GM23338 (cell line): Measurements from ENCODE around the gene UCP3. TPM values are rescaled to one million over a fixed set of nuclear protein-coding genes. Genes with fewer than 3 reads are reported as not detected.

ENCODE experiments used
- ATAC-seq: fragments of 200-7000 bp; cut with Tn5 transposase; 3 replicates; pipeline ENCODE4 v1.9.1; 2020
- DNase-seq: peaks from one replicate; pipeline ENCODE4 v3.0.0-alpha.2; 2015; ENCODE audit warnings: low spot score
- H2AFZ ChIP-seq: fragments of 200-600 bp; sonication (generic); 2 replicates; pipeline ENCODE4 v1.8.0; 2016; ENCODE audit warnings: antibody characterized with exemption, mild to moderate bottlenecking, moderate library complexity
- H3F3A ChIP-seq: fragments of 200-600 bp; sonication (generic); replicated peaks from 2 replicates; pipeline ENCODE4 v1.8.0; 2017; ENCODE audit warnings: antibody characterized with exemption, mixed run types, low read depth
- H3K27ac ChIP-seq: fragments of 200-600 bp; sonication (generic); 2 replicates; pipeline ENCODE4 v1.6.1; 2016; ENCODE audit warnings: low read depth
- H3K27me3 ChIP-seq: fragments of 200-600 bp; sonication (generic); 2 replicates; pipeline ENCODE4 v1.8.0; 2016; ENCODE audit warnings: mild to moderate bottlenecking, mixed run types, moderate library complexity; ENCODE audit not compliant: insufficient read depth
- H3K36me3 ChIP-seq: fragments of 200-600 bp; sonication (generic); 2 replicates; pipeline ENCODE4 v1.8.0; 2016; ENCODE audit warnings: mild to moderate bottlenecking; ENCODE audit not compliant: insufficient read depth
- H3K4me1 ChIP-seq: fragments of 200-600 bp; sonication (generic); 2 replicates; pipeline ENCODE4 v1.8.0; 2016; ENCODE audit warnings: mild to moderate bottlenecking, moderate library complexity; ENCODE audit not compliant: insufficient read depth
- H3K4me2 ChIP-seq: fragments of 200-600 bp; sonication (generic); 2 replicates; pipeline ENCODE4 v1.7.1; 2017; ENCODE audit warnings: mixed run types
- H3K4me3 ChIP-seq: fragments of 200-600 bp; sonication (generic); 2 replicates; pipeline ENCODE4 v1.6.1; 2016; ENCODE audit warnings: mixed run types
- H3K79me2 ChIP-seq: fragments of 200-600 bp; sonication (generic); replicated peaks from 2 replicates; pipeline ENCODE4 v1.8.0; 2017; ENCODE audit warnings: mild to moderate bottlenecking; ENCODE audit not compliant: insufficient read depth
- H3K9me2 ChIP-seq: fragments of 200-600 bp; sonication (generic); 2 replicates; pipeline ENCODE4 v1.8.0; 2017; ENCODE audit not compliant: insufficient read depth
- H4K20me1 ChIP-seq: fragments of 200-600 bp; sonication (generic); replicated peaks from 2 replicates; pipeline ENCODE4 v1.8.0; 2017; ENCODE audit warnings: mild to moderate bottlenecking; ENCODE audit not compliant: insufficient read depth
- H3K27ac Mint-ChIP-seq: 2 replicates; pipeline ENCODE4 v1.8.0; 2020; ENCODE audit warnings: inconsistent platforms, mild to moderate bottlenecking, moderate library complexity, mixed read lengths
- H3K27me3 Mint-ChIP-seq: 3 replicates; pipeline ENCODE4 v1.8.0; 2022; ENCODE audit warnings: low read depth, mild to moderate bottlenecking, moderate library complexity, mixed read lengths, inconsistent platforms; ENCODE audit not compliant: insufficient read depth, poor library complexity
- H3K36me3 Mint-ChIP-seq: 3 replicates; pipeline ENCODE4 v1.8.0; 2021; ENCODE audit warnings: low read depth, mild to moderate bottlenecking, inconsistent platforms, moderate library complexity, mixed read lengths
- H3K4me1 Mint-ChIP-seq: 3 replicates; pipeline ENCODE4 v1.8.0; 2020; ENCODE audit warnings: mild to moderate bottlenecking, inconsistent platforms, mixed read lengths
- H3K4me3 Mint-ChIP-seq: 3 replicates; pipeline ENCODE4 v1.8.0; 2021; ENCODE audit warnings: moderate library complexity, mild to moderate bottlenecking, inconsistent platforms, mixed read lengths
- H3K9me3 Mint-ChIP-seq: 3 replicates; pipeline ENCODE4 v1.8.0; 2020; ENCODE audit warnings: moderate library complexity, mild to moderate bottlenecking, inconsistent platforms, mixed read lengths
- CREB1 ChIP-seq: fragments of 250-450 bp; sonication (Bioruptor Pico); IDR thresholded peaks from 2 replicates; pipeline ENCODE4 v1.5.0; 2020; ENCODE audit warnings: low read depth, mild to moderate bottlenecking, moderate library complexity
- EZH2 ChIP-seq: fragments of 200-600 bp; sonication (generic); IDR thresholded peaks from one replicate; pipeline ENCODE4 v1.8.0; 2017; ENCODE audit warnings: antibody characterized with exemption, mild to moderate bottlenecking, low read depth; ENCODE audit not compliant: unreplicated experiment
- EZH2phosphoT487 ChIP-seq: fragments of 200-600 bp; sonication (generic); IDR thresholded peaks from one replicate; pipeline ENCODE4 v1.8.1; 2018; ENCODE audit warnings: antibody characterized with exemption; ENCODE audit not compliant: unreplicated experiment
- POLR2AphosphoS5 ChIP-seq: IDR thresholded peaks from 2 replicates; pipeline ENCODE4 v1.6.1; 2016; ENCODE audit warnings: antibody characterized with exemption, low read depth
- REST ChIP-seq: IDR thresholded peaks from one replicate; pipeline ENCODE4 v1.6.1; 2018; ENCODE audit warnings: antibody characterized with exemption; ENCODE audit not compliant: unreplicated experiment
- polyA plus RNA-seq: library from polyadenylated mRNA; unstranded; fragments of >200 nt; fragmentation: Nextera tagmentation; extraction: Ambion mirVana; gene quantifications from 2 replicates; pipeline ENCODE4 v1.2.1, GENCODE V29; 2016
- total RNA-seq: library from RNA; depleted of rRNA; stranded (reverse); fragments of >200 nt; shearing (Covaris generic); gene quantifications from 2 replicates; pipeline ENCODE4 v1.2.3, GENCODE V29; 2014
- TF ChIP-seq, protein P1 (sequence below): fragments of 250-450 bp; sonication (Bioruptor Pico); IDR thresholded peaks from 2 replicates; pipeline ENCODE4 v1.5.0; 2020; ENCODE audit warnings: mild to moderate bottlenecking, moderate library complexity
- TF ChIP-seq, protein P2 (sequence below): IDR thresholded peaks from 2 replicates; pipeline ENCODE4 v1.6.1; 2016; ENCODE audit warnings: antibody characterized with exemption

UCP3 gene
- total and polyA plus RNA-seq, 2 experiments from 2014 or later: 0.21 to 0.40 TPM

GRCh38 chr11:74044538-74044937, 35.7 kb upstream of the UCP3 start:
- ATAC-seq (no peak), DNase-seq (no peak)
- no peaks in the 10 kb centered on the region for H3K27me3 Mint-ChIP-seq
- Histone ChIP-seq H3K27me3 (no peaks in the 10 kb centered on the region), H3K9me2 (no peaks in the 10 kb centered on the region), H3K27ac (no peak overlapping the region), H3K4me2 (0 out of 2 replicates have a peak overlapping the region, but pooled peaks have one; percentile 0), H3K4me1 (0 out of 2 replicates have a peak, but pooled peaks cover 4% of the 10 kb centered on the region), H3K36me3 (peaks cover 4% of the 10 kb centered on the region; the same call in 1 of the 2 replicates), H3K79me2 (no peaks in the 10 kb centered on the region), H3F3A (no peaks in the 10 kb centered on the region), H4K20me1 (no peaks in the 10 kb centered on the region), H2AFZ (no peak overlapping the region), H3K4me3 (no peak overlapping the region)
- H3K4me3 Mint-ChIP-seq: no peak overlapping the region
- no peaks in the 10 kb centered on the region for H3K9me3 Mint-ChIP-seq
- H3K4me1 Mint-ChIP-seq: peaks cover 5% of the 10 kb centered on the region; the same call in 2 of the 3 replicates
- peak overlapping the region; percentile 15; the same call in 1 of the 2 replicates for H3K27ac Mint-ChIP-seq
- H3K36me3 Mint-ChIP-seq: peaks cover 7% of the 10 kb centered on the region; the same call in 1 of the 3 replicates
- TF ChIP-seq, protein P1, sequence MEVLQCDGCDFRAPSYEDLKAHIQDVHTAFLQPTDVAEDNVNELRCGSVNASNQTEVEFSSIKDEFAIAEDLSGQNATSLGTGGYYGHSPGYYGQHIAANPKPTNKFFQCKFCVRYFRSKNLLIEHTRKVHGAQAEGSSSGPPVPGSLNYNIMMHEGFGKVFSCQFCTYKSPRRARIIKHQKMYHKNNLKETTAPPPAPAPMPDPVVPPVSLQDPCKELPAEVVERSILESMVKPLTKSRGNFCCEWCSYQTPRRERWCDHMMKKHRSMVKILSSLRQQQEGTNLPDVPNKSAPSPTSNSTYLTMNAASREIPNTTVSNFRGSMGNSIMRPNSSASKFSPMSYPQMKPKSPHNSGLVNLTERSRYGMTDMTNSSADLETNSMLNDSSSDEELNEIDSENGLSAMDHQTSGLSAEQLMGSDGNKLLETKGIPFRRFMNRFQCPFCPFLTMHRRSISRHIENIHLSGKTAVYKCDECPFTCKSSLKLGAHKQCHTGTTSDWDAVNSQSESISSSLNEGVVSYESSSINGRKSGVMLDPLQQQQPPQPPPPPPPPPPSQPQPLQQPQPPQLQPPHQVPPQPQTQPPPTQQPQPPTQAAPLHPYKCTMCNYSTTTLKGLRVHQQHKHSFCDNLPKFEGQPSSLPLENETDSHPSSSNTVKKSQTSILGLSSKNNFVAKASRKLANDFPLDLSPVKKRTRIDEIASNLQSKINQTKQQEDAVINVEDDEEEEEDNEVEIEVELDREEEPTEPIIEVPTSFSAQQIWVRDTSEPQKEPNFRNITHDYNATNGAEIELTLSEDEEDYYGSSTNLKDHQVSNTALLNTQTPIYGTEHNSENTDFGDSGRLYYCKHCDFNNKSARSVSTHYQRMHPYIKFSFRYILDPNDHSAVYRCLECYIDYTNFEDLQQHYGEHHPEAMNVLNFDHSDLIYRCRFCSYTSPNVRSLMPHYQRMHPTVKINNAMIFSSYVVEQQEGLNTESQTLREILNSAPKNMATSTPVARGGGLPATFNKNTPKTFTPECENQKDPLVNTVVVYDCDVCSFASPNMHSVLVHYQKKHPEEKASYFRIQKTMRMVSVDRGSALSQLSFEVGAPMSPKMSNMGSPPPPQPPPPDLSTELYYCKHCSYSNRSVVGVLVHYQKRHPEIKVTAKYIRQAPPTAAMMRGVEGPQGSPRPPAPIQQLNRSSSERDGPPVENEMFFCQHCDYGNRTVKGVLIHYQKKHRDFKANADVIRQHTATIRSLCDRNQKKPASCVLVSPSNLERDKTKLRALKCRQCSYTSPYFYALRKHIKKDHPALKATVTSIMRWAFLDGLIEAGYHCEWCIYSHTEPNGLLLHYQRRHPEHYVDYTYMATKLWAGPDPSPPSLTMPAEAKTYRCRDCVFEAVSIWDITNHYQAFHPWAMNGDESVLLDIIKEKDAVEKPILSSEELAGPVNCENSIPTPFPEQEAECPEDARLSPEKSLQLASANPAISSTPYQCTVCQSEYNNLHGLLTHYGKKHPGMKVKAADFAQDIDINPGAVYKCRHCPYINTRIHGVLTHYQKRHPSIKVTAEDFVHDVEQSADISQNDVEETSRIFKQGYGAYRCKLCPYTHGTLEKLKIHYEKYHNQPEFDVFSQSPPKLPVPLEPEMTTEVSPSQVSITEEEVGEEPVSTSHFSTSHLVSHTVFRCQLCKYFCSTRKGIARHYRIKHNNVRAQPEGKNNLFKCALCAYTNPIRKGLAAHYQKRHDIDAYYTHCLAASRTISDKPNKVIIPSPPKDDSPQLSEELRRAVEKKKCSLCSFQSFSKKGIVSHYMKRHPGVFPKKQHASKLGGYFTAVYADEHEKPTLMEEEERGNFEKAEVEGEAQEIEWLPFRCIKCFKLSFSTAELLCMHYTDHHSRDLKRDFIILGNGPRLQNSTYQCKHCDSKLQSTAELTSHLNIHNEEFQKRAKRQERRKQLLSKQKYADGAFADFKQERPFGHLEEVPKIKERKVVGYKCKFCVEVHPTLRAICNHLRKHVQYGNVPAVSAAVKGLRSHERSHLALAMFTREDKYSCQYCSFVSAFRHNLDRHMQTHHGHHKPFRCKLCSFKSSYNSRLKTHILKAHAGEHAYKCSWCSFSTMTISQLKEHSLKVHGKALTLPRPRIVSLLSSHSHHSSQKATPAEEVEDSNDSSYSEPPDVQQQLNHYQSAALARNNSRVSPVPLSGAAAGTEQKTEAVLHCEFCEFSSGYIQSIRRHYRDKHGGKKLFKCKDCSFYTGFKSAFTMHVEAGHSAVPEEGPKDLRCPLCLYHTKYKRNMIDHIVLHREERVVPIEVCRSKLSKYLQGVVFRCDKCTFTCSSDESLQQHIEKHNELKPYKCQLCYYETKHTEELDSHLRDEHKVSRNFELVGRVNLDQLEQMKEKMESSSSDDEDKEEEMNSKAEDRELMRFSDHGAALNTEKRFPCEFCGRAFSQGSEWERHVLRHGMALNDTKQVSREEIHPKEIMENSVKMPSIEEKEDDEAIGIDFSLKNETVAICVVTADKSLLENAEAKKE: no peak
- TF ChIP-seq CREB1 (CRISPR knock-in tag) (no peak), POLR2AphosphoS5 (no peak)
- TF ChIP-seq, protein P2, sequence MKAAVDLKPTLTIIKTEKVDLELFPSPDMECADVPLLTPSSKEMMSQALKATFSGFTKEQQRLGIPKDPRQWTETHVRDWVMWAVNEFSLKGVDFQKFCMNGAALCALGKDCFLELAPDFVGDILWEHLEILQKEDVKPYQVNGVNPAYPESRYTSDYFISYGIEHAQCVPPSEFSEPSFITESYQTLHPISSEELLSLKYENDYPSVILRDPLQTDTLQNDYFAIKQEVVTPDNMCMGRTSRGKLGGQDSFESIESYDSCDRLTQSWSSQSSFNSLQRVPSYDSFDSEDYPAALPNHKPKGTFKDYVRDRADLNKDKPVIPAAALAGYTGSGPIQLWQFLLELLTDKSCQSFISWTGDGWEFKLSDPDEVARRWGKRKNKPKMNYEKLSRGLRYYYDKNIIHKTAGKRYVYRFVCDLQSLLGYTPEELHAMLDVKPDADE: no peak

DNA sequence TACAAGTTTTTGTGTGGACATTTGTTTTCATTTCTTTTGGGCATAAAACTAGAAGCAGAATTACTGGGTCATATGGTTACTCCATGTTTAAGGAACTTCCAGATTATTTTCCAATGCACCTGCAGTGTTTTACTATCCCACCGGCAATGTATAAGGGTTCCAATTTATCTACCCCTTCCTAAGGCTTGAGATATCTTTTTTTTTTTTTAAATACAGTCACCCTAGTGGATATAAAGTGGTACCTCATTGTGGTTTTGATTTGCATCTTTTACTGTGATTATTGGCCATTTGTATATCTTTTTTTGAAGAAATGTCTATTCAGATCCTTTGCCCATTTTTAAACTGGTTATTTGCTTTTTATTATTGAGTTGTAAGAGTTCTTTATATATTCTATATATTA, 34.6 kb upstream of the UCP3 start:
- no peaks in the 10 kb centered on the region for H3K27me3 ChIP-seq
- H2AFZ ChIP-seq: no peak overlapping the region
- H3K4me3 ChIP-seq: no peak overlapping the region
- H3K4me3 Mint-ChIP-seq: no peak overlapping the region
- H3K4me2 ChIP-seq: no peak overlapping the region
- H3K79me2 ChIP-seq: no peaks in the 10 kb centered on the region
- no peaks in the 10 kb centered on the region for H3K9me2 ChIP-seq
- H3K36me3 Mint-ChIP-seq: peaks cover 7% of the 10 kb centered on the region; the same call in 1 of the 3 replicates
- no peaks in the 10 kb centered on the region for H4K20me1 ChIP-seq
- peaks cover 4% of the 10 kb centered on the region; the same call in 1 of the 2 replicates for H3K36me3 ChIP-seq
- H3K27me3 Mint-ChIP-seq: no peaks in the 10 kb centered on the region
- H3K4me1 Mint-ChIP-seq: peaks cover 5% of the 10 kb centered on the region; the same call in 2 of the 3 replicates
- H3K4me1 ChIP-seq: 0 out of 2 replicates have a peak, but pooled peaks cover 4% of the 10 kb centered on the region
- DNase-seq: no peak
- no peaks in the 10 kb centered on the region for H3F3A ChIP-seq
- no peak for ATAC-seq
- H3K9me3 Mint-ChIP-seq: no peaks in the 10 kb centered on the region
- H3K27ac Mint-ChIP-seq: no peak overlapping the region
- no peak overlapping the region for H3K27ac ChIP-seq
- TF ChIP-seq REST (no peak), EZH2phosphoT487 (no peak), CREB1 (CRISPR knock-in tag) (no peak), EZH2 (no peak)
